ENCODE measurements around the gene SLC15A1. TPM values are rescaled to one million over a fixed set of nuclear protein-coding genes. Genes with fewer than 3 reads are reported as not detected.

The SLC15A1 gene
- total and polyA plus RNA-seq, 10 donors, result 0.03 TPM; not detected in 8

DNA sequence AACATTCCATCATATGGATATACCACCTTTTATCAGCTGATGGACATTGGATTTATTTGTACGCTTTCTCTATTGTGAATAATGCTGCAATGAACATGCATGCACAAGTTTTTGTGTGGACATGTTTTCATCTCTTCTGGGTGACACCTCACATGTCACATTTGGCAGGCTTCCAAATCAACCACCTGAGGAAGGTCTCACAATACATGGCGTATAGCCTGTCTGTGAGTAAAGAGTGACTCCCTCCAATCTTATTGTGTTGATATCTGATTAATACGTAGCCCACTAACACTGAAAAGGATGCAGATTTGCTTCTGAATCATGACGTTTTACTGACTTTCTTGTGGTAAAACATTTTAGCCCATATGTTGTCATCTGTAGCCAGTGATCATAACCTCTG is 61.1 kb downstream of the SLC15A1 start:
- Histone ChIP-seq H3K27ac (no peak overlapping the region), H3K4me1 (no peaks in the 10 kb centered on the region), H3K4me3 (no peak overlapping the region), H3K36me3 (no peaks in the 10 kb centered on the region), H3K27me3 (replicated peaks in 1 of 7) (peaks cover 0 to 9% (median 0%) of the 10 kb centered on the region in 7 donors), H3K9me3 (no peaks in the 10 kb centered on the region)
- 82 to 92% (median 90%) methylated on average over 4 of the region's 4 CpGs for WGBS, 5 donors
- intact Hi-C loops (cut with DNase I; ENCODE audit: low total_unique reads), result no loop called here
- no peak for TF ChIP-seq POLR2A (IDR thresholded peaks at IDR 0.05)
- TF ChIP-seq, protein P1, sequence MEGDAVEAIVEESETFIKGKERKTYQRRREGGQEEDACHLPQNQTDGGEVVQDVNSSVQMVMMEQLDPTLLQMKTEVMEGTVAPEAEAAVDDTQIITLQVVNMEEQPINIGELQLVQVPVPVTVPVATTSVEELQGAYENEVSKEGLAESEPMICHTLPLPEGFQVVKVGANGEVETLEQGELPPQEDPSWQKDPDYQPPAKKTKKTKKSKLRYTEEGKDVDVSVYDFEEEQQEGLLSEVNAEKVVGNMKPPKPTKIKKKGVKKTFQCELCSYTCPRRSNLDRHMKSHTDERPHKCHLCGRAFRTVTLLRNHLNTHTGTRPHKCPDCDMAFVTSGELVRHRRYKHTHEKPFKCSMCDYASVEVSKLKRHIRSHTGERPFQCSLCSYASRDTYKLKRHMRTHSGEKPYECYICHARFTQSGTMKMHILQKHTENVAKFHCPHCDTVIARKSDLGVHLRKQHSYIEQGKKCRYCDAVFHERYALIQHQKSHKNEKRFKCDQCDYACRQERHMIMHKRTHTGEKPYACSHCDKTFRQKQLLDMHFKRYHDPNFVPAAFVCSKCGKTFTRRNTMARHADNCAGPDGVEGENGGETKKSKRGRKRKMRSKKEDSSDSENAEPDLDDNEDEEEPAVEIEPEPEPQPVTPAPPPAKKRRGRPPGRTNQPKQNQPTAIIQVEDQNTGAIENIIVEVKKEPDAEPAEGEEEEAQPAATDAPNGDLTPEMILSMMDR (IDR thresholded peaks at IDR 0.05 in 8 of 11, conservative IDR thresholded peaks at IDR 0.05 in 3 of 11), result no peak
- no peak for TF ChIP-seq POLR2AphosphoS5 (IDR thresholded peaks at IDR 0.05)
- no peak for DNase-seq

DNA sequence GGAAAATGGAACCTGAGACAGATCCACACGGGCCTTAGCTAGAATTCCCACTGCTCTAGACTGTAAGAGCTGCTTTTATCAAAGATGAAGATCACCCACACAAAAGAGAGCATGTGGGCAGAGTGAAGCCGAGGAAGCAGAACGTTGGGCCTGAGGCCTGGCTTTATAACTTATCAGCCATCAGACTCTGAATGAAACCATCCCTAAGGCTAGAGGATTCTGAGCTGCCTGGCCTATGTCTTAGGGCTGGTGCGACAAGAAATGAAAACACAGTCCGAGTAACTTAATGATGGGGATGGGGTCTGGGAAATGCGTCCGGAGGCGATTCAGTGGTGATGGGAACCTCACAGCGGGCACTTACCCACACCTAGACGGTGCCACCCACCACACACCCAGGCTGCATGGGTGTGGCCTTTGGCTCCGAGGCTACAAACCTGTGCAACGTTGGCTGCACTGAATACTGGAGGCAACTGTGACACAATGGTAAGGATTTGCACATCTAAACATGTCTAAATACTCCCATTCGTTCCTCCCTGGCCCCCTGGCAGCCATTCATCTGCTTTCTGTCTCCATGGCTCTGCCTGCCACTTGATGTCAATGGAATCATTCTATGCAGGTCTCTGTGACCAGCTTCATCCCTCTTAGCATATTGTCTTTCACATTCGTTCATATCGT is 62.0 kb downstream of the SLC15A1 start:
- no peak for DNase-seq
- 84 to 94% (median 86%) methylated on average over 15 of the region's 15 CpGs for WGBS, 5 donors
- Histone ChIP-seq H3K27me3 (replicated peaks in 1 of 7) (peaks cover 0 to 4% (median 0%) of the 10 kb centered on the region in 7 donors), H3K9me3 (no peaks in the 10 kb centered on the region), H3K4me3 (no peak overlapping the region), H3K4me1 (no peaks in the 10 kb centered on the region), H3K27ac (no peak overlapping the region), H3K36me3 (no peaks in the 10 kb centered on the region)
- TF ChIP-seq, protein P1 (IDR thresholded peaks at IDR 0.05 in 8 of 11, conservative IDR thresholded peaks at IDR 0.05 in 3 of 11), result no peak
- TF ChIP-seq POLR2A (IDR thresholded peaks at IDR 0.05), result no peak
- TF ChIP-seq POLR2AphosphoS5 (IDR thresholded peaks at IDR 0.05), result no peak
- intact Hi-C loops (cut with DNase I; ENCODE audit: low total_unique reads), result no loop called here

DNA sequence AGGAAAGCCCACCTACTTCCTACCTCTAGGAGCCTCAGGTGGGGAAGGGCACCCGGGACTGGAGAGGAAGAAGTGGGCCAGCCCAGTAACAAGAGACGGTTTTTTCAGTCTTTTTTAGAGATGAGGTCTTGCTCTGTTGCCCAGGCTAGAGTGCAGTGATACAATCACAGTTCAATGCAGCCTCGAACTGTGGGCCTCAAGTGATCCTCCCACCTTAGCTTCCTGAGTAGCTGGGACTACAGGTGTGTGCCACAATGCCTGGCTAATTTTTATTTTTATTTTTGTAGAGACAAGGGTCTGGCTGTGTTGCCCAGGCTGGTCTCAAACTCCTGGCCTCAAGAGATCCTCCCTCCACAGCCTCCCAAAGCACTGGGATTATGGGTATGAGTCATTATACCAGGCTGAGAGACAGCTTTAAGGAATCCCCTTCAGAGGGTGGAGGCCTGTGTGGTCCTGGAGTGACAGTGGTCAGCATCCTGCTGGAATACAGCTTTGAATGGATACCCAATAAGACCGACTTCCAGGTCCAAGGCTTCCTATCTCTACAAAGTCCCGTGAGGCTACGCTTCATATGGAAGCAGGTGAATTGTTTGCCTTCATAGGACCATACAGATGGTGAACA is 63.0 kb downstream of the SLC15A1 start:
- Histone ChIP-seq H3K27me3 (replicated peaks in 1 of 7) (no peaks in the 10 kb centered on the region), H3K27ac (no peak overlapping the region), H3K9me3 (no peaks in the 10 kb centered on the region), H3K4me3 (no peak overlapping the region), H3K4me1 (no peaks in the 10 kb centered on the region), H3K36me3 (no peaks in the 10 kb centered on the region)
- intact Hi-C loops (cut with DNase I; ENCODE audit: low total_unique reads), result no loop called here
- no peak for DNase-seq
- 82 to 91% (median 86%) methylated on average over 6 of the region's 6 CpGs for WGBS, 5 donors
- no peak for TF ChIP-seq POLR2A (IDR thresholded peaks at IDR 0.05)
- no peak for TF ChIP-seq POLR2AphosphoS5 (IDR thresholded peaks at IDR 0.05)
- TF ChIP-seq, protein P1 (IDR thresholded peaks at IDR 0.05 in 8 of 11, conservative IDR thresholded peaks at IDR 0.05 in 3 of 11), result no peak

DNA sequence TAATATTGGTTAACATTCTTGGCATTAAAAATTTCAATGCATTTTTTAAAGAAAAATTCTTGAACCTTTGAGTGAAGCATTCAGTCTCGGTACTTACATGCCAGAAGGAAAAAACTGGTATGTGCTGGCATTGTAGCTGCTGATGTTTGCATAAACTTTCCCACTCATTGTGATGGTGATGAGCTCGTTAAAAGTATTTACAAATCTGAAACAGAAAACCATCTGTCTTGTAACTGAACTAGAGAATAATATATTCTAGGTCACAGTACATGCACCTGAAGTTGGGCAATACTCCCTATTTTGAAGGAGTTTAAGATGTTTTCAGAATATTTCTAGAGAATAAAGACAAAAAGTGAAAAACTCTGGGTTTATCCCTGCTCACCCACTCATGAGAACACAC is 64.1 kb downstream of the SLC15A1 start:
- Histone ChIP-seq H3K9me3 (no peaks in the 10 kb centered on the region), H3K27ac (no peak overlapping the region), H3K4me3 (no peak overlapping the region), H3K4me1 (no peaks in the 10 kb centered on the region), H3K36me3 (no peaks in the 10 kb centered on the region), H3K27me3 (replicated peaks in 1 of 7) (no peaks in the 10 kb centered on the region)
- DNase-seq, result no peak
- 59 to 75% (median 69%) methylated on average over 2 of the region's 2 CpGs for WGBS, 5 donors
- TF ChIP-seq POLR2AphosphoS5 (IDR thresholded peaks at IDR 0.05) (no peak), POLR2A (IDR thresholded peaks at IDR 0.05) (no peak)
- TF ChIP-seq, protein P1 (IDR thresholded peaks at IDR 0.05 in 8 of 11, conservative IDR thresholded peaks at IDR 0.05 in 3 of 11), result no peak
- intact Hi-C loops (cut with DNase I; ENCODE audit: low total_unique reads), result no loop called here
